Activated naive CD4-positive, alpha-beta T cell treated with anti-CD3 and anti-CD28 coated beads, Interleukin-2, amount 50 U/mL, for 72 hours (primary cell): Measurements from ENCODE around the gene NSMCE4A. TPM values are rescaled to one million over a fixed set of nuclear protein-coding genes. Genes with fewer than 3 reads are reported as not detected.
"Not testable (repeated sequence)": the region's sequence is repeated elsewhere in the genome, so short reads cannot be mapped to it uniquely, and the experiment has no call there.

Experiments
- ATAC-seq, 2 donors: fragments of 150-1000 bp; cut with Tn5 transposase; 2 replicates each; pipeline ENCODE4 v1.10.0; 2021; ENCODE audit warnings: mild to moderate bottlenecking in 2 of 2, moderate library complexity in 2 of 2
- DNase-seq, 2 donors: peaks; one replicate each; pipeline ENCODE4 v3.0.0; 2021 to 2022; ENCODE audit warnings: low spot score in 2 of 2
- H3K27ac Mint-ChIP-seq, 2 donors: one replicate each; pipeline ENCODE4 v1.8.0; 2022; ENCODE audit warnings: mild to moderate bottlenecking in 2 of 2, mixed read lengths in 2 of 2
- H3K36me3 Mint-ChIP-seq, 2 donors: one replicate each; pipeline ENCODE4 v1.8.0; 2022; ENCODE audit warnings: mixed read lengths in 2 of 2
- H3K9me3 Mint-ChIP-seq, 2 donors: one replicate each; pipeline ENCODE4 v1.8.0; 2022; ENCODE audit warnings: mixed read lengths in 2 of 2
- total RNA-seq, 2 donors: library from RNA; stranded (reverse); gene quantifications; one replicate each; pipeline ENCODE4 v1.2.3, GENCODE V29; 2022

The NSMCE4A gene
- total RNA-seq, 2 donors from 2014 or later: 36.0 to 46.8 TPM

DNA sequence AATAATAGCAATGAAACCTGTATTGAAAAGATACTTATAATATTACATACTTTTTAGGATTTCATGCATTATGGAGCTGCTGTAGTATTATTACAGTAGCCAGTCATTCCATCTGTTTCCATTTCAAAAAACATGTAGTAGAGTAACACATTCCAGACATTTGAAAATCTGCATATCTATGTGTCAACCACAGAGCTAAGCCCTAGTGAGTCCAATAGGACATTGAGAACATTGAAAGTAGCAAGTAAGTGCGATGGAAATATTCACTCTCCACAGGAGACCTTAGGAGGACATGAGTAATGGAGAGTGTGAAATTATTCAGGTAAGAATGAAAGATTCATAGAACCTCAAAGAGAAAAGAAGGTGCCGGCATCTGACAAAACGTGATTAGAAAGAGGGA lies 15.3 kb downstream of the NSMCE4A start:
- DNase-seq: no peak

GRCh38 chr10:121956111-121957061 lies 18.6 kb downstream of the NSMCE4A start:
- Mint-ChIP-seq H3K9me3 (peaks cover 0 to 5% of the 10 kb centered on the region in 2 donors), H3K36me3 (peaks cover 0 to 26% of the 10 kb centered on the region in 2 donors), H3K27ac (peak overlapping the region; percentile 34 to 58)
- DNase-seq (no peak), ATAC-seq (no peak)

More for the DNA sequence above, 15.3 kb downstream of the NSMCE4A start:
- Mint-ChIP-seq H3K36me3 (peaks cover 0 to 19% of the 10 kb centered on the region in 2 donors), H3K27ac (peak overlapping the region; percentile 62 to 69), H3K9me3 (no peaks in the 10 kb centered on the region)
- peak; percentile 96 to 97 for ATAC-seq

DNA sequence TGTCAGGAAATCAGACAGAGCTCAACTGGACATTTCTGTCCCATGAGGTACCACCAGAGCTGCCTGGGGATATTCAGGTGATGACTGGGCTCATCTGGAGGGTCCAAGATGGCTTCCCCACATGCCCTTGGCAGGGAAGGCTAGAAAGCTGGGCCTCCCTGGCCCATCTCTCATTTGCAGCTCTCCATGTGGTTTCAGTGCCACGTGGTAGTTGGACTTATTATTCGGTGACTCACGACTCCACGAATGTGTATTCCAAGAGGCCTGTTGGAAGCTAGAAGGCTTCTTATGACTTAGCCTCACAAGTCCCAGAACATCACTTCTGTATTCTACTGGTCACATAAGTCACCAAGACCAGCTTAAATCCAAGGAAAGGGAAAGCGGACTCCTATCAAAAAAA lies 22.8 kb downstream of the NSMCE4A start:
- peaks cover 0 to 20% of the 10 kb centered on the region in 2 donors for H3K36me3 Mint-ChIP-seq
- ATAC-seq: no peak
- H3K9me3 Mint-ChIP-seq: peaks cover 0 to 5% of the 10 kb centered on the region in 2 donors
- DNase-seq: no peak
- H3K27ac Mint-ChIP-seq: no peak overlapping the region

DNA sequence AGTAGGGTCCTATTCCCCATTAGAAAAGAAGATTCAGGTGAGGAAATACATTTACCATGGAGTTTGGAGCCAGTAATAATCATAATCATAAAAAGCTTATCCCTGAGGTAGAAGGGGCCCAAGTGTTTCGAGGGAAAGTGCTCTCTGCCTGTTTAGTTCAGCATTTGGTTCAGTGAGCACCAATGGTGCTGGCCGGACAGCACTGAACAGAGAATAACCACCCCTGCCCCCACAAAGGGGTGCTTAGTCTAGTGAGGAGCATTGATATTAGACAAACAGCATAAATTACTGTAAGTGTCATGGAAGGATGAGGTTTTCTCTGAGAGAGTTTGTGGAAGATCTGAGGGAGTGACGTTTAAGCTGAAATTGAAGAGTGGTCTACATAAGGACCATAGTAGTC lies 25.6 kb downstream of the NSMCE4A start:
- H3K27ac Mint-ChIP-seq: peak overlapping the region; percentile 8 to 73
- H3K9me3 Mint-ChIP-seq: peaks cover 0 to 5% of the 10 kb centered on the region in 2 donors
- H3K36me3 Mint-ChIP-seq: peaks cover 0 to 8% of the 10 kb centered on the region in 2 donors
- ATAC-seq (no peak), DNase-seq (no peak)

DNA sequence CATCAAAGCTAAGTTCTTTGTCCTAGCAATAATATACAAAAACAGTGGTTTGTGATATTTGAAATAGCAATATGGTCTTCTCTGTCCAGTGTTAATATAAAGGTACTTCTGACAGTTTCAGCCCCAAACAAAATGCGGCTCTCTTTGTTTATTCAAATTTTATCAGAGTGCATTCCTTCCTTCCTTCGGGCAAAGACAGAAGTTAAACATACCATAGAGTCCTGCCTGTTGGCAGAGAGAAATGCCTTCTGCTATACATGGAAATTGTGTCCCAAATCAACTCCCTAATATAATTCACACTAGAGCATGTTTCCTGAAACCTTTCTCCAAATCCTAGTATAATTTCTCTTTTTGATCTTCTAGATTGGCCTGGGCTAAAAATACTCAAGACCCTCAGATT lies 26.0 kb downstream of the NSMCE4A start:
- ATAC-seq (no peak), DNase-seq (no peak)
- Mint-ChIP-seq H3K9me3 (peaks cover 0 to 5% of the 10 kb centered on the region in 2 donors), H3K27ac (peak overlapping the region in 1 of 2 donors; percentile 8), H3K36me3 (peaks cover 0 to 8% of the 10 kb centered on the region in 2 donors)

- ATAC-seq (no peak), DNase-seq (no peak)
- no peak overlapping the region for H3K27ac Mint-ChIP-seq
- no peaks in the 10 kb centered on the region for H3K9me3 Mint-ChIP-seq
- no peaks in the 10 kb centered on the region for H3K36me3 Mint-ChIP-seq
These were observed 27.4 kb downstream of the NSMCE4A start for GRCh38 chr10:121947343-121948330.

- no peak for ATAC-seq
- DNase-seq: no peak
- Mint-ChIP-seq H3K36me3 (no peaks in the 10 kb centered on the region), H3K27ac (no peak overlapping the region), H3K9me3 (no peaks in the 10 kb centered on the region)
These were observed 32.1 kb downstream of the NSMCE4A start for GRCh38 chr10:121942749-121943416.

DNA sequence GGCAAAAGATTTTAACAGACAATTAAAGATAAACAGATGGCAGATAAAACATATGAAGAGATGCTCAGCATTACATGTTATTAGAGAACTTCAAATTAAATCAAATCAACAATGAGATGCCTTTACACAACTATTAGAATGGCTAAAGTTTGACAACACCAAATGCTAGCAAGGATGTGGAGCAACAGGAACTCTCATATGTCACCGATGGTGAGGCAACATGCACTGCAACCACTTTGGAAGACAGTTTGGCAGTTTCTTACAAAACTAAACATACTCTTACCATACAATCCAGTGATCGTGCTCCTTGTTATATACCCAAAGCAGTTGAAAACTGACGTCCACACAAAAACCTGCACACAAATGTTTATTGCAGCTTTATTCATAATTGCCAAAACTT lies 33.5 kb downstream of the NSMCE4A start:
- no peak overlapping the region for H3K27ac Mint-ChIP-seq
- ATAC-seq (no peak), DNase-seq (no peak)
- no peaks in the 10 kb centered on the region for H3K9me3 Mint-ChIP-seq
- no peaks in the 10 kb centered on the region for H3K36me3 Mint-ChIP-seq

GRCh38 chr10:121936295-121936694 lies 38.7 kb downstream of the NSMCE4A start:
- no peaks in the 10 kb centered on the region for H3K36me3 Mint-ChIP-seq
- DNase-seq: no peak
- no peak for ATAC-seq

DNA sequence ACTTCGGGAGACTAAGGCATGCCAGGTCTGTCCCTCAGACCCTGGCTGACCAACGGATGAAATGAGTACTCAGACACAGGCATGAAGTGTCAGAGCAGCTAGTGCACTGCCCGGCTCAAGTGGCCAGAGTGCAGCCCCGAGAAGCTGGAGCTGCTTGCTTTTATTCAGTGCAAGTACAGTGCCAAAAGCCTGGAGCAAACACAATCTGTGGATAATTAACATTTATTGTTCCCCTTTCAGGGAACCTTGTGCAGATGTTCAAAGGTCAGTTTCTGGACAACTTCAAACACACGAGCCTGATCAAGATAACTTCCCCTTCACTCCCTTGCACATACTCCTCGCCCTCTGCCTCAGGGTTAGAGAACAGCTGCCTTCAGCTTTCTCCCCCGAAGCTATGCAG lies 39.3 kb downstream of the NSMCE4A start:
- DNase-seq (no peak), ATAC-seq (no peak)
- no peaks in the 10 kb centered on the region for H3K9me3 Mint-ChIP-seq
- no peaks in the 10 kb centered on the region for H3K36me3 Mint-ChIP-seq
- no peak overlapping the region for H3K27ac Mint-ChIP-seq

More at GRCh38 chr10:121936295-121936694, 38.7 kb downstream of the NSMCE4A start:
- no peaks in the 10 kb centered on the region for H3K9me3 Mint-ChIP-seq
- no peak overlapping the region for H3K27ac Mint-ChIP-seq

DNA sequence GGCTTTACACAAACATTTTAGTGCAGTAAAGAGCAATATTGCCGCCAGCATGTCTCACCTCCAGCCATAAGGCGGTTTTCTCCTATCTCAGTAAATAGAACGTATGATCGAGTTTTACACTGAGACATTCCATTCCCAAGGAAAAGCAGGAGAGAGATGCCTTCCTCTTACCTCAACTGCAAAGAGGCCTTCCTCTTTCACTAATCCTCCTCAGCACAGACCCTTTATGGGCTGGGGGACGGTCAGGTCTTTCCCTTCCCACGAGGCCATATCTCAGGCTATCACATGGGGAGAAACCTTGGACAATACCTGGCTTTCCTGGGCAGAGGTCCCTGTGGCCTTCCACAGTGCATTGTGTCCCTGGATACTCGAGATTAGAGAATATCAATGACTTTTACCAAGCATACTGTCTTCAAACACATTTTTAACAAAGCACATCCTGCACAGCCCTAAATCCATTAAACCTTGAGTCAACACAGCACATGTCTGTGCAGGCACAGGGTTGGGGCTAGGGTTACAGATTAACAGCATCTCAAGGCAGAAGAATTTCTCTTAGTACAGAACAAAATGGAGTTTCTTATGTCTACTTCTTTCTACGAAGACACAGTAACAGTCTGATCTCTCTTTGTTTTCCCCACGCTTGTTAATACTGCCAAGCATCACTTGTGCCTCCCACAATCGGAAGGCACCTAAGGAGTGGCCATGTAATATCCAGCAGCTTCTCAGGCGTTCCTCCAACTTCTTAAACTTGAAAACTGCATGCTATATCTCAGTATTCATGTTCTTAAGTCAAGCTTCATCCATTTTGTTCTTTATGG lies 44.5 kb downstream of the NSMCE4A start:
- DNase-seq, H3K9me3 Mint-ChIP-seq, ATAC-seq: not testable (repeated sequence)
- peaks cover 7 to 13% of the 10 kb centered on the region in 2 donors for H3K36me3 Mint-ChIP-seq
- peak overlapping the region in 1 of 2 donors; percentile 12 for H3K27ac Mint-ChIP-seq

DNA sequence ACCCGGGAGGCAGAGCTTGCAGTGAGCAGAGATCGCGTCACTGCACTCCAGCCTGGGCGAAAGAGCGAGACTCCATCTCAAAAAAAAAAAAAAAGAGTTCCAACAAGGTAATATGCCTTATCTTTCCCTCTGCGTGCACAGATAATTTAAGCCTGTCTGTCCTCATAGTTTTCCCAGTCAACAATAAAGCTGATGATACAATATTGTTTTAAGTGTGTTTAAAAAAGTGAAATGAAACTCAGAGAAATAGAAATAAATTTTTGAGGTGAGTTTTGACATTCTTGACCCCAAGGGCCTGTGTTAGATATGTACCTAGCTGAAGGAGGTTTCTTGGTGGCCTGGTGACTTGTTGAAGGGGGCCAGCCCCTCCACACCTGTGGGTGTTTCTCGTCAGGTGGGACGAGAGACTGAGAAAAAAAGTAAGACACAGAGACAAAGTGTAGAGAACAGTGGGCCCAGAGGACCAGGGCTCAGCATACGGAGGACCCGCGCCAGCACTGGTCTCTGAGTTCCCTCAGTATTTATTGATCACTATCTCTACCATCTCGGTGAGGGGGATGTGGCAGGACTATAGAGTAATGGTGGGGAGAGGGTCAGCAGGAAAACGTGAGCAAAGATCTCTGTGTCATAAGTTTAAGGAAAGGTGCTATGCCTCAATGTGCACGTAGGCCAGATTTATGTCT lies 45.3 kb downstream of the NSMCE4A start:
- not testable (repeated sequence) for H3K9me3 Mint-ChIP-seq, DNase-seq, ATAC-seq
- Mint-ChIP-seq H3K27ac (peak overlapping the region; percentile 92 to 96), H3K36me3 (peaks cover 7 to 13% of the 10 kb centered on the region in 2 donors)

DNA sequence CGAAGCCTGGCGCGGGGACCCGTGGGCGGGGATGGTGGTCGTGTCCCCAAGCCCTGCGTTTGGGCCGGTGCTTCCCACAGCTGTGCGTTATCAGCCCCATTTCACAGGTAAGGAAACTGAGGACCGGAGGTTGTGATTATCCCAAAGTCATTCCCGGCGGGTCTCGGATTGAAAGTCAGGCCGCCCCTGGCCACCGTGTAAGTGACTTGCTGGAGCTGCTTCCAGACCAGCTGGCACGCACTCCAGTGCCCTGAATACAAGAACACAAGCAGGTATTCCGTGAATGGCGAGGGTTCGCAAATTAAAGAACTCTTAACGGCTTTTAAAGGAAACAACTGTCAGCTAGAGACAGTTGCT lies 46.5 kb downstream of the NSMCE4A start:
- Mint-ChIP-seq H3K27ac (peak overlapping the region; percentile 92 to 96), H3K9me3 (no peaks in the 10 kb centered on the region), H3K36me3 (peaks cover 7 to 13% of the 10 kb centered on the region in 2 donors)
- ATAC-seq: peak; percentile 0 to 7
- DNase-seq: no peak

DNA sequence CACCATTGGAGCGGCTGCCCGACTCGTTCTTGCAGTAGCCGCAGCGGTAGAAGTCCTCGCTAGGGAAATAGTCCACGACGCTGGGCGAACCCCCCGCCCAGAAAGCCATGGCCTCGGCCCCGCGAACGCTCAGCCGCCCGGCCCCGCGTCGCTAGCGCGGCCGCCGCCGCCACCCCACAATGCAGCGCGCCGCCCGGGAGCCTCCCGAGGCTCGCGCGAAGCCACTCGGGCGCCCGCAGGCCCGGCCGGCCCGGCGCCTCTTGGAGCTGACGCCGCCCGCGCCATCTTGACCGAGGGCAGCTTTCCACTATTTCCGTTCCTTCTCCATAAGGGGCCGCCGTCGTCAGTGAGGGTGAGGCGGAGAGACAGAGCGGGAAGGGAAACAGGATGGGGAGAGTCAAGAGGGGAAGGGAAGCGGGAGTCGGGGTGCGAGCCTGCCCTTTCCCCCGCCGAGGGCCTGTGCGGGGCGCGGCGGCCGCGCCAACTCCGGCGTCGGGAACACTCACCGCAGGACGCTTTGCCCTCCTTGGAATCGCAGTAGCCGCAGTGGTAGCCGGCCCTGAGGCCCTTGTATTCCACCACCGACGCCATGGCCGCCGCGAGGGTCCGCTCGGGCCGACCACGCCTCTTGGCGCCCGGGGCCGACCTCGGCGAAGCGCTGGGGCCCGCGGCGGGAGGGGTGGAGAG lies 47.0 kb downstream of the NSMCE4A start, which contains the start of gene ATE1:
TSS of gene ATE1 (minus strand) at position 191 of the 687 bp plus-strand sequence. CDS start at position 109, 82 bp downstream.
- peak; percentile 82 to 83 for DNase-seq
- ATAC-seq: peak; percentile 77 to 96
- peak within 1 kb of the TSS; percentile 96 to 99 for H3K27ac Mint-ChIP-seq
- no peaks in the 10 kb centered on the region for H3K9me3 Mint-ChIP-seq
- peaks cover 7 to 16% of the 10 kb centered on the region in 2 donors for H3K36me3 Mint-ChIP-seq
